Adrenal gland (tissue), 5 donors: ENCODE measurements around the gene MYL6B.

ENCODE experiments used
- POLR2A ChIP-seq, 2 donors: fragments of 450-650 bp; IDR thresholded peaks; one replicate each; pipeline ENCODE4 v1.6.1; 2017; ENCODE audit warnings: antibody characterized with exemption in 2 of 2, mild to moderate bottlenecking in 2 of 2, moderate library complexity in 1 of 2
- TF ChIP-seq, protein P1 (sequence below), 6 experiments: fragments of 450-650 bp in 4 of 6; fragments of 200-600 bp in 2 of 6; sonication (generic) in 1 of 6; IDR thresholded peaks; 1 replicate in 5 of 6; 2 replicates in 1 of 6; pipeline versions ENCODE4 v1.5.1 to v1.8.0; 2016 to 2021; ENCODE audit warnings: antibody characterized with exemption in 6 of 6, mild to moderate bottlenecking in 2 of 6, moderate library complexity in 1 of 6
- donor health status: DM: no; HTN: no; CAD: no.

DNA sequence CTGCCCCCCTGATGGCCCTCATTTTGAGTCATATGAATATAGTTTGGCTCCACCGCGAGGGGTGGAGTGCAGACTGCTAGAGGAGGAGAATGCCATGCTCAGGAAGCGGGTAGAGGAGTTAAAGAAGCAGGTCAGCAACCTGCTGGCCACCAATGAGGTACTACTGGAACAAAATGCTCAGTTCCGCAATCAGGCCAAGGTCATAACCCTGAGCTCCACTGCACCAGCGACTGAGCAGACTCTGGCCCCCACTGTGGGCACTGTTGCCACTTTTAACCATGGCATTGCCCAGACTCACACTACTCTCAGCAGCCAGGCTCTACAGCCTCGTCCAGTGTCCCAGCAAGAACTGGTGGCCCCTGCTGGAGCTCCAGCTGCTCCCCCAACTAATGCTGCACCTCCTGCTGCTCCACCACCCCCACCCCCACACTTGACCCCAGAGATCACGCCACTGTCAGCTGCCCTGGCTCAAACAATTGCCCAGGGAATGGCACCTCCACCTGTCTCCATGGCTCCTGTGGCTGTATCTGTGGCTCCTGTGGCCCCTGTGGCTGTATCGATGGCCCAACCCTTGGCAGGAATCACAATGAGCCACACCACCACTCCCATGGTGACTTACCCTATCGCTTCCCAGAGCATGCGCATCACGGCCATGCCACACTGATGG, 31.1 kb upstream of the MYL6B start:
- TF ChIP-seq, protein P1, sequence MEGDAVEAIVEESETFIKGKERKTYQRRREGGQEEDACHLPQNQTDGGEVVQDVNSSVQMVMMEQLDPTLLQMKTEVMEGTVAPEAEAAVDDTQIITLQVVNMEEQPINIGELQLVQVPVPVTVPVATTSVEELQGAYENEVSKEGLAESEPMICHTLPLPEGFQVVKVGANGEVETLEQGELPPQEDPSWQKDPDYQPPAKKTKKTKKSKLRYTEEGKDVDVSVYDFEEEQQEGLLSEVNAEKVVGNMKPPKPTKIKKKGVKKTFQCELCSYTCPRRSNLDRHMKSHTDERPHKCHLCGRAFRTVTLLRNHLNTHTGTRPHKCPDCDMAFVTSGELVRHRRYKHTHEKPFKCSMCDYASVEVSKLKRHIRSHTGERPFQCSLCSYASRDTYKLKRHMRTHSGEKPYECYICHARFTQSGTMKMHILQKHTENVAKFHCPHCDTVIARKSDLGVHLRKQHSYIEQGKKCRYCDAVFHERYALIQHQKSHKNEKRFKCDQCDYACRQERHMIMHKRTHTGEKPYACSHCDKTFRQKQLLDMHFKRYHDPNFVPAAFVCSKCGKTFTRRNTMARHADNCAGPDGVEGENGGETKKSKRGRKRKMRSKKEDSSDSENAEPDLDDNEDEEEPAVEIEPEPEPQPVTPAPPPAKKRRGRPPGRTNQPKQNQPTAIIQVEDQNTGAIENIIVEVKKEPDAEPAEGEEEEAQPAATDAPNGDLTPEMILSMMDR (IDR thresholded peaks at IDR 0.05), result no peak
- peak in 1 of 2 donors; percentile 24 for TF ChIP-seq POLR2A (IDR thresholded peaks at IDR 0.05)
